Measurements from ENCODE around the gene PTCH1. TPM values are rescaled to one million over a fixed set of nuclear protein-coding genes. Genes with fewer than 3 reads are reported as not detected.
A peak's percentile ranks its signal among the peaks of the same experiment; 100 is the strongest.

The PTCH1 gene
- 1 to 10 TPM; 4.2 to 6.9 (median 5.2) TPM for total RNA-seq

- Histone ChIP-seq H3K36me3 (no peaks in the 10 kb centered on the region), H3K27ac (peak within 1 kb of the TSS; percentile 19 to 55 (median 37)), H3K27me3 (peaks cover 0 to 27% (median 22%) of the 10 kb centered on the region in 3 donors), H3K4me1 (peaks cover 2 to 10% of the 10 kb centered on the region in 2 donors), H3K9me3 (no peaks in the 10 kb centered on the region), H3K4me3 (peak within 1 kb of the TSS; percentile 50 to 83 (median 65))
- TF ChIP-seq POLR2A (IDR thresholded peaks at IDR 0.05) (no peak), CTCF (IDR thresholded peaks at IDR 0.05 in 4 of 5, conservative IDR thresholded peaks at IDR 0.05 in 1 of 5) (no peak)
- intact Hi-C loops (cut with DNase I; ENCODE audit: low total_unique reads) (loop anchor here (10.0 kb wide), 1 partner anchor 898 kb away; the partner anchor contains the start of gene ZNF367), in situ Hi-C loops (cut with MboI; ENCODE audit: low sequenced_read_pairs in 4 of 4) (loop anchor here (25.0 kb wide), 3 partner anchors 205 to 370 kb away; partner anchors contain the start of genes FANCC (in 2 of the 4) and ERCC6L2 (in 1 of the 4))
- no peak for DNase-seq
- ATAC-seq = peak; percentile 71 to 73
These were observed at the start of gene PTCH1 for GRCh38 chr9:95516734-95517558. Gene PTCH1 (minus strand): TSS chr9:95516971.

- in situ Hi-C loops (cut with MboI; ENCODE audit: low sequenced_read_pairs in 4 of 4) (no loop called here), intact Hi-C loops (cut with DNase I; ENCODE audit: low total_unique reads) (no loop called here)
- DNase-seq (no peak), ATAC-seq (no peak)
- Histone ChIP-seq H3K27me3 (peaks cover 23 to 38% (median 34%) of the 10 kb centered on the region in 3 donors), H3K4me1 (no peaks in the 10 kb centered on the region), H3K4me3 (no peak overlapping the region), H3K9me3 (no peaks in the 10 kb centered on the region), H3K36me3 (no peaks in the 10 kb centered on the region), H3K27ac (no peak overlapping the region)
- no peak for TF ChIP-seq POLR2A (IDR thresholded peaks at IDR 0.05)
- TF ChIP-seq CTCF (IDR thresholded peaks at IDR 0.05 in 4 of 5, conservative IDR thresholded peaks at IDR 0.05 in 1 of 5) = no peak
These were observed 49.2 kb upstream of the PTCH1 start for GRCh38 chr9:95565982-95566381.

GRCh38 chr9:95561913-95562312, 45.1 kb upstream of the PTCH1 start:
- Histone ChIP-seq H3K4me1 (no peaks in the 10 kb centered on the region), H3K36me3 (no peaks in the 10 kb centered on the region), H3K4me3 (no peak overlapping the region), H3K27ac (no peak overlapping the region), H3K9me3 (no peaks in the 10 kb centered on the region), H3K27me3 (peaks cover 0 to 11% (median 0%) of the 10 kb centered on the region in 3 donors)
- in situ Hi-C loops (cut with MboI; ENCODE audit: low sequenced_read_pairs in 4 of 4) = no loop called here
- intact Hi-C loops (cut with DNase I; ENCODE audit: low total_unique reads) = no loop called here
- no peak for ATAC-seq
- TF ChIP-seq CTCF (IDR thresholded peaks at IDR 0.05 in 4 of 5, conservative IDR thresholded peaks at IDR 0.05 in 1 of 5) = no peak
- no peak for TF ChIP-seq POLR2A (IDR thresholded peaks at IDR 0.05)
- no peak for DNase-seq

- Histone ChIP-seq H3K4me1 (no peaks in the 10 kb centered on the region), H3K4me3 (no peak overlapping the region), H3K36me3 (no peaks in the 10 kb centered on the region), H3K27ac (no peak overlapping the region), H3K9me3 (no peaks in the 10 kb centered on the region), H3K27me3 (peaks cover 9 to 31% (median 17%) of the 10 kb centered on the region in 3 donors)
- in situ Hi-C loops (cut with MboI; ENCODE audit: low sequenced_read_pairs in 4 of 4) = no loop called here
- no peak for ATAC-seq
- intact Hi-C loops (cut with DNase I; ENCODE audit: low total_unique reads) = no loop called here
- TF ChIP-seq POLR2A (IDR thresholded peaks at IDR 0.05) (no peak), CTCF (IDR thresholded peaks at IDR 0.05 in 4 of 5, conservative IDR thresholded peaks at IDR 0.05 in 1 of 5) (no peak)
- DNase-seq = no peak
These were observed 40.4 kb upstream of the PTCH1 start for GRCh38 chr9:95557142-95557541.
